Activated gamma-delta T cell treated with anti-CD3 and anti-CD28 coated beads, Interleukin-2, amount 50 U/mL, for 16 hours (primary cell): ENCODE measurements around the gene FNBP1L.
"Not testable (repeated sequence)": the region's sequence is repeated elsewhere in the genome, so short reads cannot be mapped to it uniquely, and the experiment has no call there.

Source experiments
- DNase-seq: peaks from one replicate; pipeline ENCODE4 v3.0.0-alpha.2; 2020; ENCODE audit warnings: low read depth

FNBP1L gene

GRCh38 chr1:93443454-93443853 lies 4.5 kb upstream of the FNBP1L start:
- DNase-seq: no peak

DNA sequence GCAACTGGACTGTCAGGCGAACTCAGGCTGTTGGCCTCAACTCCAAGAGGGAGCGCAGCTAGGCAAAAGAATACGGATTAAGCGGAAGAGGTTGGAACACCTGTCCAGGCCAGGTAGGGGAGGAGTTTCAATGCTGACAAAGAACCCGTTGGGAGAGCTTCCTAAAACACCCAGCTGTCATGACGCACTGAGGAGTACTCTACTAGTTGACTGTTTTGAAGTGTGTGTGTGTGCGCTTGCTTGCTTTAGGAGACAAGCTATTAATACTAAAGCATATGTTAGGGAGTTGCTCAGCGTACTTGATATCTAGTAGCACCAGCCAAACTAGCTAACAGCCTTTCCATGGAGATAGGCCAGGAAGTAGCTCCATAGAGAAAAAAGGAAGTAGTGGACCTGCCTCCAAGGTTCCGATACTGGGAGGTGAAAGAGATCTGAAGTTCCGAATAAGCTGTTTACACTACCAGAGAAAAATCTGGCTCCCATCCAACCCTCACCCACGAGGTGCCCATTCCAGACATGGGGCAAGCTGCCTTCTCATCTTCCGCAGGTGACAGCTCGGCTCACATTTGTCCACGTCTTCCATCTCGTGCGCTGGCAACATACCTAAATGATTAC lies 974 bp upstream of the FNBP1L start:
- DNase-seq: no peak

- DNase-seq: no peak
These were observed 519 bp downstream of the FNBP1L start for GRCh38 chr1:93448292-93448982.

DNA sequence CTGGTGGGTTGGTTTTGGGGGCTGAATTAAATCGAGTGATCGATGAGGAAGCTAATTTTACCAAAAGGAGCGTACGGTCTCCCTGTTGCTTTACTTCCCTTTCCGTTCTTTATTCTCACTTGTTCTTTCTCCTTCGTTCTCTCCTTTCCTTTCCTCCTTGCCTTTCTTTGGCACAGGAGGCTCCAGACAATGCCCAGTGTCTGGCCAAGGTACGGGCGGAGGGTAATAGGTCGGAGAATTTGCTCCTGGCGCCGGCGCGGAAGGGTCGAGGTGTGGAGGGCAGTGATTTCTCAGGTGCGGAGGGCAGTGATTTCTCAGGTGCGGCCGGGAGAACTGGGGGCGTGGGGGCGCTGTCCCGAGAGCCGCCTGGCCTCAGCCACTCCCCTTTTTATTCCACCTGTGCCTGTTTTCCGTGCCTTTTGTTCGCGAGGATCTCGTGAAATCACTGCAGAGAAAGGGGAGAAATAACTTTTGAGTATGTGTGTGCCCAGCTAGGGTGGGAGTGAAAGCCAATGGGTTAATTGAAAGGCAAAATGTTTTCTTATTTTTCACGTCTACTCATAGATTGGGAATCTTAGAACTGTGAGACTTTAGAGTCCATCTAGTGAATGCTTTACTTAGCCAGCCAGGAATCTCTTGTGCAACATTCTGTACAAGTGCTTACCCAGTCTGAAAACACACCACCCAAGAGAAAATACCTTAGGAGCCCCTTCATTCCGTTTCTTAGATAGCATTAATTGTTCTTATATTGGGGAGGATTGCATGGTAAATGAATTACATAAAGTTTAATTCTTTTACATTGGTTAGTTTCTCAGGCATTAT lies 1.3 kb downstream of the FNBP1L start:
- no peak for DNase-seq

- no peak for DNase-seq
These were observed 2.4 kb downstream of the FNBP1L start for GRCh38 chr1:93450321-93450720.

- no peak for DNase-seq
These were observed 6.0 kb downstream of the FNBP1L start for GRCh38 chr1:93453911-93454310.

DNA sequence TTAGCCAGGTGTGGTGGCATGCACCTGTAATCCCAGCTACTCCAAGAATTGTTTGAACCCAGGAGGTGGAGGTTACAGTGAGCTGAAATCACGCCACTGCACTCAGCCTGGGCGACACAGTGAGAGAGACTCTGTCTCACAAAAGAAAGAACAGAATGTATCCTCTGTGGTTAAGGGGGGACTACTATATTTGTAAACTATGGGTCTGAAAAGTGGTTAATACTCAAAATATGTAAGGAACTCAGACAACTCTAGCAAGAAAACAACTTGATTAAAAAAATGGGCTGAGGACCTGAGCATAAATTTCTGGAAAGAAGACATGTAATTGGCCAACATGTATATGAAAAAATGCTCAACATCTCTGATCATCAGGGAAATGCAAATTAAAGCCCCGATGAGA lies 11.2 kb downstream of the FNBP1L start:
- DNase-seq: no peak

DNA sequence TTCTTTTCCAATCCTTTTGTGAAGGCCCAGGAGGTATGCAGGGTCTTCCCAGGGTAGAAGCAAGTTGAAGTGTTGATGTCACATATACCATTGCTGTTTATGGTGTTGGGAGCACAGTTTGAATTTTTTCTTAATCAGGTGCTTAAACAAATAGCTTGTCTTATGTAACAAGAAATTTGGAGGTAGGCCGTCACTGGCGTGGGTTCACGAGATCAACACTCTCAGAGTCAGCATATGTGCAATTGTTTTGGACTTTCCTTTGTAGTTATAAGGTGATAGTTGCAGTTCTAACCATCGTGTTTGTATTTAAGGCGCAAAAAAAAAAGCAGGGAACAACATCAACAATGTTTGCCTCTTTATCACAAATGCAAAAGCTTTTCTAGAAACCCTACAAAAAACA lies 13.3 kb downstream of the FNBP1L start:
- DNase-seq: no peak

DNA sequence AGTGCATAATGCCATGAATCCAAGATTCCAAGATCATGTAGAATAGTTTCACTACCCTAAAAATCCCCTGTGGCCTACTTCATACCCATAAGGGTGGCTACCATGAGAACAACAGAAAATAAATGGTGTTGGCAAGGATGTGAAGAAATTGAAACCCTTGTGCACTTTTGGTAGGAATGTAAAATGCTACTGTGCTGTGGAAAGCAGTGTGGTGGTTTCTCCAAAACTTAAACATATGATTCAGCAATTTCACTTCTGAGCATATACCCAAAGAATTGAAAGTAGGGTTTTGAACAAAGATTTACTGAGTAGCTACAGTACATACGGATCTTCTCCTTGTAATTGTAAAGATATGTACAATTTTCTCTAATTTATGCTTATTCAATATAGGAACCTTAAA lies 16.0 kb downstream of the FNBP1L start:
- no peak for DNase-seq

GRCh38 chr1:93465371-93466082 lies 17.6 kb downstream of the FNBP1L start:
- DNase-seq: not testable (repeated sequence)

- DNase-seq: no peak
These were observed 19.7 kb downstream of the FNBP1L start for GRCh38 chr1:93467606-93468005.

GRCh38 chr1:93468662-93469061 lies 20.7 kb downstream of the FNBP1L start:
- DNase-seq: no peak

- not testable (repeated sequence) for DNase-seq
These were observed 21.3 kb downstream of the FNBP1L start for GRCh38 chr1:93469223-93469622.

DNA sequence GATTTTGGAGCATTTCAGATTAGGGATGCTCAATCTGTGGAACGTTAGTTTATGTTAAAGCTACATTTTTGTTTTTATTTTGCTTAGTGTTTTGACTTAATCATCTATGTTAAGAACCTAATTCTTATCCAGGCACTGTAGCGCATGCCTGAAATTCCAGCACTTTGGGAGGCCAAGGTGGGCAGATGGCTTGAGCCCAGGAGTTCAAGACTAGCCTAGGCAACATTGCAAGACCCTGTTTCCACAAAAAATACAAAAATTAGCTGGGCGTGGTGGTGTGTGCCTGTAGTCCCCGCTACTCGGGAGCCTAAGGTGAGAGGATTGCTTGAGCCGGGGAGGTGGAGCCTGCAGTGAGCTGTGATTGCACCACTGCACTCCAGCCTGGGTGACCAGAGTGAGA lies 23.4 kb downstream of the FNBP1L start:
- DNase-seq: no peak

- DNase-seq: no peak
These were observed 24.0 kb downstream of the FNBP1L start for GRCh38 chr1:93471911-93472310.

- DNase-seq: no peak
These were observed 26.4 kb downstream of the FNBP1L start for GRCh38 chr1:93474321-93474720.

GRCh38 chr1:93475681-93476080 lies 27.8 kb downstream of the FNBP1L start:
- no peak for DNase-seq

DNA sequence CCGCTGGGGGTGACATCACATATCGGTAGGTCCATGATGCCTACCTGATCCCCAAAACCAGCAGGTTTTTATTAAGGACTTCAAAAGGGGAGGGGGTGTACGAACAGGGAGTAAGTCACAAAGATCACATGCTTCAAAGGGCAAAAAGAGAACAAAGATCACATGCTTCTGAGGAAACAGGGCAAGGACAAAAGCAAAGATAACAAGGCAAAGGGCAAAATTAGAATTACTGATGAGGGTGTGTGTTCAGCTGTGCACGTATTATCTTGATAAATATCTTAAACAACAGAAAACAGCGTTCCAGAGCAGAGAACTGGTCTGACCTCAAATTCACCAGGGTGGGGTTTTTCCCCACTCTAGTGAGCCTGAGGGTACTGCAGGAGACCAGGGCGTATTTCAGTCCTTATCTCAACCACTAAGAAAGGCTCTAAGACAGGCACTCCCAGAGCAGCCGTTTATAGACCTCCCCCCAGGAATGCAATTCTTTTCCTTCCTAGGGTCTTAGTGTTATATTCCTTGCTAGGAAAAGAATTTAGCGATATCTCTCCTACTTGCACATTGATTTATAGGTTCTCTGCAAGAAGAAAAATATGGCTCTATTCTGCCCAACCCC lies 31.3 kb downstream of the FNBP1L start:
- DNase-seq: not testable (repeated sequence)

DNA sequence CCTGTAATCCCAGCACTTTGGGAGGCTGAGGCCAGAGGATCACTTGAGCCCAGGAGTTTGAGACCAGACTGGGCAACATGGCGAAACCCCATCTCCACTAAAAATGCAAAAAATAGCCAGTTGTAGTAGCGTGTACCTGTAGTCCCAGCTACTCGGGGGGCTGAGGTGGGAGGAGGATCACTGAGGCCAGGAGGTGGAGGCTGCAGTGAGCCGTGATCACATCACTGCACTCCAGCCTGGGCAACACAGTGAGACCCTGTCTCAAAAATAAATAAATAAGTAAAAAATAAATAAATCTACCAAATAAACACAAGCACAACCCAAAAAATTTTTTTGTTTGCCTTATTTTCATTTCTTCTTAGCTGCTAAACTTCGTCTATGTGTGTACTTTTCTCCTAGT lies 34.0 kb downstream of the FNBP1L start:
- DNase-seq: not testable (repeated sequence)

DNA sequence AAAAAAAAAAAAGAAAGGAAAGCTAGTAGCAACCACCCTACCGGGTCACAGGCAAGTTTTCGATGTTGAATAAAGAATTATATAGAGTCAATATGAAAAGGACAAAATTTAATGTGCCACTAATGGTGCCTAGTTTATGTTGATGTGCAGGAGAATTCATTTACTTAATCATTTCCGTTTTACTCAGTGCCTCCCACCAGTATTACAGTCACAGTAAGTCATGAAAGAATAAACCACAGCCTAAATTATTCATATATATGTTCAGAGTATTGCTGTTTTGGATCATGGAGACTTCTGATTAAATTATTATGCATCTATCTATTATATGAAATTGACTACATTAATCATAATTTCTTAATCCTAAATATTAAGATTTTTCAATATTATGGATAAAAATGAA lies 35.3 kb downstream of the FNBP1L start:
- no peak for DNase-seq

DNA sequence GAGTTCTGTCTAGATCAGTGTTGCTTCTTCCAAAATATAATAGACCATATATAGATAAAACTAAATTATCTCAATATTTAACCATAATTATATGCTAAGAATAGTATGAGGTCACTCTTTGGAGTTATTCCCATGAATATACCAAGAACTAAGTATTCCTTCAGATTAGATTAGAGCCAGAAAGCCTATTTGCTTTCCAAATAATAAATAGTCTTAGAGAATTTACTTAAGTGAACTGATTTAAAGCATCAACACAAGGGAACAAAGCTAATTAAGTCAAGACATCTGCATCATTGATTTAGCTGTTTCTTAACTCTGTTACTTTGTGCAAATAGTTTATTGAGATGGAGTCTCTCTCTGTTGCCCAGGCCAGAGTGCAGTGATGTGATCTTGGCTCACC lies 35.7 kb downstream of the FNBP1L start:
- DNase-seq: no peak

DNA sequence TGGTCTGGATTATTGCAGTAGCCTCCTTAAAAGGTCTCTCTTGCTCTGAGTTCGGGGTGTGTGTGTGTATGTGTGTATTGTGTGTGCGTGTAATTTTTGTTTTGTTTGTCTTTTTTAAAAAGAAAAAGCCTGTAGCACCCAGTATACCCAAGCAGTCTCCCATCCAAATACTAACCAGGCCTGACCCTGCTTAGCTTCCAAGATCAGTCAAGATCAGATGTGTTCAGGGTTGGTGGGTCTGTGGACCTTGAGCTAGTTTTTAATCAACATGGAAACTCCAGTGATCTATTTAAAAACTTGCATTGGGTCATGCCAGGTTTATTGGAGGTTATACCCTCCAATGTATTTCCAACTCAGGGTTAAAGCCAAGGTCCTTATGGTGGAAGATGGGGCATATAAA lies 40.3 kb downstream of the FNBP1L start:
- DNase-seq: no peak
